HCT116 (cell line): ENCODE results near the gene NFX1. TPM values are rescaled to one million over a fixed set of nuclear protein-coding genes. Genes with fewer than 3 reads are reported as not detected.
"Not testable (repeated sequence)": the region's sequence is repeated elsewhere in the genome, so short reads cannot be mapped to it uniquely, and the experiment has no call there.

ENCODE experiments used
- ATAC-seq: fragments of 200-7000 bp; cut with Tn5 transposase; 2 replicates; pipeline ENCODE4 v1.9.1; 2020; ENCODE audit warnings: mild to moderate bottlenecking, moderate library complexity
- BruUV-seq: library from RNA; stranded (reverse); fragments of 400-500 nt; replicated peaks from 2 replicates; lab custom pipeline; 2021; lab: Mats Ljungman, UMichigan
- CTCF ChIA-PET: fragments of 300-600 bp; sonication (Branson Sonifier 250); formaldehyde crosslinking; loops from one replicate; lab custom pipeline; 2021; ENCODE audit warnings: antibody characterized with exemption; lab: Charles Lee
- POLR2A ChIA-PET: fragments of 300-600, 350-600 bp; sonication (Branson Sonifier 250); formaldehyde crosslinking; loops from one replicate; lab custom pipeline; 2021; ENCODE audit warnings: antibody characterized with exemption; lab: Charles Lee
- RAD21 ChIA-PET, 2 experiments: fragments of 300-600 bp; sonication (Branson Sonifier 250); formaldehyde crosslinking; loops; one replicate each; lab custom pipeline; 2023; ENCODE audit warnings: low total read pairs in 2 of 2; ENCODE audit not compliant: uncharacterized antibody in 2 of 2, unreplicated experiment in 2 of 2, low non-redundant PET in 1 of 2; lab: Charles Lee
- DNase-seq: peaks from one replicate; pipeline ENCODE4 v3.0.0-alpha.2; 2010; ENCODE audit warnings: low read depth, low spot score
- H2AFZ ChIP-seq: fragments of 200-600 bp; shearing (Covaris generic), sonication (generic); 2 replicates; pipeline ENCODE4 v1.6.1; 2017; ENCODE audit warnings: low read depth, mixed run types, mixed read lengths, antibody characterized with exemption, low read length; ENCODE audit not compliant: poor library complexity, severe bottlenecking
- H3K27ac ChIP-seq: 2 replicates; pipeline ENCODE4 v1.5.1; 2012; ENCODE audit warnings: low read depth, low read length
- H3K27me3 ChIP-seq: fragments of 200-600 bp; sonication (generic); 2 replicates; pipeline ENCODE4 v1.6.1; 2016; ENCODE audit warnings: mixed run types, low read length, mixed read lengths; ENCODE audit not compliant: insufficient read depth
- H3K36me3 ChIP-seq, 2 experiments: fragments of 200-500 bp in 1 of 2; fragments of 200-600 bp in 1 of 2; sonication (Bioruptor generic) in 1 of 2; sonication (generic) in 1 of 2; 2 replicates each; pipeline versions ENCODE4 v1.5.1 to v1.6.1; 2014 to 2016; ENCODE audit warnings: low read length in 2 of 2, inconsistent platforms in 1 of 2, mixed read lengths in 1 of 2, mixed run types in 1 of 2; ENCODE audit not compliant: insufficient read depth in 2 of 2, control insufficient read depth in 1 of 2
- H3K4me1 ChIP-seq, 2 experiments: fragments of 200-600 bp in 1 of 2; sonication (generic) in 1 of 2; 2 replicates each; pipeline versions ENCODE4 v1.5.1 to v1.6.1; 2012 to 2017; ENCODE audit warnings: low read length in 2 of 2, inconsistent platforms in 1 of 2, mild to moderate bottlenecking in 1 of 2, mixed read lengths in 1 of 2, mixed run types in 1 of 2, moderate library complexity in 1 of 2; ENCODE audit not compliant: insufficient read depth in 2 of 2, control insufficient read depth in 1 of 2
- H3K4me2 ChIP-seq: fragments of 200-600 bp; sonication (generic); 2 replicates; pipeline ENCODE4 v1.6.1; 2017; ENCODE audit warnings: mixed run types, low read length, mixed read lengths
- H3K4me3 ChIP-seq, 2 experiments: fragments of 200-600 bp in 1 of 2; sonication (generic) in 1 of 2; replicated peaks in 1 of 2; 2 replicates each; pipeline ENCODE4 v1.5.1; 2011 to 2016; ENCODE audit warnings: low read length in 2 of 2, control low read depth in 1 of 2, low read depth in 1 of 2, mild to moderate bottlenecking in 1 of 2, mixed read lengths in 1 of 2, mixed run types in 1 of 2
- H3K79me2 ChIP-seq: fragments of 200-600 bp; sonication (generic); 2 replicates; pipeline ENCODE4 v1.6.1; 2017; ENCODE audit warnings: mild to moderate bottlenecking, mixed run types, low read length, moderate library complexity, mixed read lengths; ENCODE audit not compliant: insufficient read depth
- H3K9ac ChIP-seq: fragments of 200-600 bp; sonication (generic); 2 replicates; pipeline ENCODE4 v1.6.1; 2016; ENCODE audit warnings: low read length, mixed read lengths
- H3K9me2 ChIP-seq: fragments of 200-600 bp; sonication (generic), shearing (Covaris generic); 2 replicates; pipeline ENCODE4 v1.6.1; 2017; ENCODE audit warnings: mixed run types, mild to moderate bottlenecking, moderate library complexity; ENCODE audit not compliant: insufficient read depth
- H3K9me3 ChIP-seq, 2 experiments: fragments of 200-500 bp in 1 of 2; fragments of 200-600 bp in 1 of 2; sonication (Bioruptor generic) in 1 of 2; sonication (generic) in 1 of 2; 2 replicates each; pipeline ENCODE4 v1.6.1; 2014 to 2017; ENCODE audit warnings: low read length in 2 of 2, mixed read lengths in 2 of 2, inconsistent platforms in 1 of 2, low read depth in 1 of 2, mild to moderate bottlenecking in 1 of 2, mixed run types in 1 of 2, moderate library complexity in 1 of 2; ENCODE audit not compliant: control insufficient read depth in 1 of 2, insufficient read depth in 1 of 2
- H4K20me1 ChIP-seq: fragments of 200-600 bp; sonication (generic), shearing (Covaris generic); 2 replicates; pipeline ENCODE4 v1.6.1; 2017; ENCODE audit warnings: mixed run types, mild to moderate bottlenecking, moderate library complexity; ENCODE audit not compliant: insufficient read depth
- intact Hi-C: fragments of 100-400 bp; cut with micrococcal nuclease; formaldehyde crosslinking; loops from 2 replicates; pipeline ENCODE4 v1.10.0; 2022
- total RNA-seq: library from RNA; stranded (reverse); gene quantifications from one replicate; pipeline ENCODE4 v1.2.1, GENCODE V29; 2021; ENCODE audit not compliant: unreplicated experiment

The NFX1 gene
- total RNA-seq, 1 experiment from 2014 or later: 31.7 TPM

GRCh38 chr9:33385979-33386640 is 95.8 kb downstream of the NFX1 start:
- ATAC-seq, BruUV-seq, intact Hi-C loops: not testable (repeated sequence)

GRCh38 chr9:33386641-33386996 is 96.3 kb downstream of the NFX1 start:
- H2AFZ ChIP-seq, H3K9me2 ChIP-seq, CTCF ChIA-PET, H4K20me1 ChIP-seq, BruUV-seq, H3K9me3 ChIP-seq, intact Hi-C loops, H3K27me3 ChIP-seq, RAD21 ChIA-PET, H3K79me2 ChIP-seq, H3K4me3 ChIP-seq, H3K27ac ChIP-seq, DNase-seq, H3K4me2 ChIP-seq, ATAC-seq, H3K36me3 ChIP-seq, H3K9ac ChIP-seq, POLR2A ChIA-PET: not testable (repeated sequence)
- peaks cover 14 to 16% of the 10 kb centered on the region in 2 experiments; a peak in 3 of 4 replicates for H3K4me1 ChIP-seq

More at GRCh38 chr9:33385979-33386640, 95.8 kb downstream of the NFX1 start:
- H3K36me3 ChIP-seq, H3K27ac ChIP-seq, DNase-seq, H3K4me2 ChIP-seq, CTCF ChIA-PET, H4K20me1 ChIP-seq, H3K9ac ChIP-seq, H3K9me3 ChIP-seq, H2AFZ ChIP-seq, POLR2A ChIA-PET, H3K9me2 ChIP-seq, H3K27me3 ChIP-seq, H3K4me3 ChIP-seq, H3K79me2 ChIP-seq, RAD21 ChIA-PET: not testable (repeated sequence)
- H3K4me1 ChIP-seq: peaks cover 13 to 15% of the 10 kb centered on the region in 2 experiments; a peak in 3 of 4 replicates

GRCh38 chr9:33386998-33387397 is 96.7 kb downstream of the NFX1 start:
- RAD21 ChIA-PET, intact Hi-C loops, H3K27ac ChIP-seq, DNase-seq, CTCF ChIA-PET, H3K9me3 ChIP-seq, H3K27me3 ChIP-seq, H3K9me2 ChIP-seq, H2AFZ ChIP-seq, H4K20me1 ChIP-seq, POLR2A ChIA-PET, H3K36me3 ChIP-seq, BruUV-seq, ATAC-seq, H3K4me3 ChIP-seq, H3K4me2 ChIP-seq, H3K9ac ChIP-seq, H3K79me2 ChIP-seq: not testable (repeated sequence)
- H3K4me1 ChIP-seq: peaks cover 18 to 20% of the 10 kb centered on the region in 2 experiments; a peak in 3 of 4 replicates
